ENCODE data around the gene CYP27B1.
"Not testable (repeated sequence)": the region's sequence is repeated elsewhere in the genome, so short reads cannot be mapped to it uniquely, and the experiment has no call there.

CYP27B1 gene

GRCh38 chr12:57783861-57784260, 17.0 kb upstream of the CYP27B1 start:
- DNase-seq (ENCODE audit: low spot score), result no peak

DNA sequence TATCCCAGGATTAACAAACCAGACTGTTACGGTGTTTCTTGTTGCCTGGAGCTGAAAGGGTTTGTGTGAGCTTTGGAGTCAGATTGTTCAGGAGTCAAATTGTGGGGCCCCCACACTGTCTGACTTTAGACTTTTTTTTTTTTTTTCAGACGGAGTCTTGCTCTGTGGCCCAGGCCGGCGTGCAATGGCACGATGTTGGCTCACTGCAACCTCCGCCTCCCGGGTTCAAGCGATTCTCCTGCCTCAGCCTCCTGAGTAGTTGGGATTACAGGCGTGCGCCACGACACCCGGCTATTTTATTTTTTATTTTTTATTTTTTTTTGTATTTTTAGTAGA, 16.6 kb upstream of the CYP27B1 start:
- DNase-seq (ENCODE audit: low spot score), result no peak

DNA sequence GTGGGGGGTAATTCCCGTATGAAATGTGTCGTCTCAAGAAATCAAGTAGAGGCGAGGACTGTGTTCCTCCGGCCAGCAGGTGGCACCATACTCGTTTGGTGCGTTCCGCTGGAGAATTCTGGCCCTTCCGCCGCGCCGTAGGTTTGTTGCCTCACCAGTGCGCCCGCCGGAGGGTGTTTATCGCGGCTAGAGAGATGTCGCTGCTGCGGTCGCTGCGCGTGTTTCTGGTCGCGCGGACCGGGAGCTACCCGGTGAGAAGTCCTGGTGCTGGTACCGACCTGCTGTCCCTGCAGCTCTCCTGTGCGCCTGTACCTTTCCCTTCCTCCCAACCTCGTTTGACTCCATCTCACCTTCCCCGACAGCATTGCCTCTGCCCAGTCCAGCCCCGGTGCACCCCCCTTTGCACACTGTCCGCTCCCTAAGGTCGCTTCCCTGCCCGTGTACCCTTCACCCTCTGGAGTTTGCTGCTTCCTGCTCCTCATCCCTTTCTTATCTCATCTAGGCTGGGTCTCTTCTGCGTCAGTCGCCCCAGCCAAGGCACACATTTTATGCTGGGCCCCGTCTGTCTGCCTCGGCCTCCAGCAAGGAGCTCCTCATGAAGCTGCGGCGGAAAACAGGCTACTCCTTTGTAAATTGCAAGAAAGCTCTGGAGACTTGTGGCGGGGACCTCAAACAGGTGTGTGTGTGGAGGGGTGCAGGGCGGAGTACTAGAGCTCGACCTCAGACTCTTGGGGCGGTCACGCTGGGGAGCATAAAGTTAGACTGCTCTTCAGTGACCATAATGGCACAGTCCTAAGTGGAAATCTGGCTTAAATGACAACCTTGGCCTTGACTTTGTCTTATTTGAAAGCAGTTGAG, 16.0 kb upstream of the CYP27B1 start, which contains the start of gene TSFM:
Gene TSFM (plus strand): TSS at position 180 of the 858 bp plus-strand sequence. CDS start 15 bp downstream, at position 195.
- peak; percentile 90 for DNase-seq (ENCODE audit: low spot score)

GRCh38 chr12:57782243-57782607, 15.3 kb upstream of the CYP27B1 start:
- no peak for DNase-seq (ENCODE audit: low spot score)

DNA sequence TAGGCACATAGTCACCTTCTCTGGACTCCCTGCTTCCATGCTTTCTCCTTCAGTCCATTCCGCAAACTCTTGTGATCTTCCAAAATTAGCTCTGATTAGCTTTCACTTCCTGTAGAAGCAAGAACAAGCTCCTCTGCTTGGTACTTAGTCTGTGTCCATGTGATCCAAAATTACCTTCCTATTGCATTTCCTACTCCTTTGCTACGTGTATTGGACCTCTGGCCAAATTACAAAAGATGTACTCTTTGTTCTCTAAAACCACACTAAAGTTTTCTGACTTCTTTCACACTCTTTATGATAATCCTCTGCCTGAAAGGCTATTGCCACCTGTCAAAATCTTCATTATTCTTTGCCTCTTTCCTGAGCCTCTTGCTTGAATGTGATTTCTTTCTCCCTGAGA, 14.9 kb upstream of the CYP27B1 start:
- DNase-seq (ENCODE audit: low spot score), result no peak

DNA sequence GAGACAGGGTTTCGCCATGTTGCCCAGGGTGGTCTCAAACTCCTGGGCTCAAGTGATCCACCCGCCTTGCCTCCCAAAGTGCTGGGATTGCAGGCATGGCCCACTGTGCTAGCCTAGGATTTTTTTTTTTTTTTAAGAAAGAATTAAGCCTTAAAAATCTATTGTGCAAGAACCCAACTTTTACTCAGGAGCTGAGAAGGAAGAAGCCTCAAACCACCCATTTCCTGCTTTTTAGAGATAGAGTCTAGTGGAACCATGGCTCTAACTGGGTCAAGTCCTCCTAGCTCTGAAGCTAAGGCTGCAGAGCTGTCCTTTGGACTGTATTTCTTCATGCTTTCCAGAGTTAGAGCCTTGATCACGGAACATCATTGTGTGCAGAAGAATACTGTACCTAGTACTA, 14.4 kb upstream of the CYP27B1 start:
- no peak for DNase-seq (ENCODE audit: low spot score)

DNA sequence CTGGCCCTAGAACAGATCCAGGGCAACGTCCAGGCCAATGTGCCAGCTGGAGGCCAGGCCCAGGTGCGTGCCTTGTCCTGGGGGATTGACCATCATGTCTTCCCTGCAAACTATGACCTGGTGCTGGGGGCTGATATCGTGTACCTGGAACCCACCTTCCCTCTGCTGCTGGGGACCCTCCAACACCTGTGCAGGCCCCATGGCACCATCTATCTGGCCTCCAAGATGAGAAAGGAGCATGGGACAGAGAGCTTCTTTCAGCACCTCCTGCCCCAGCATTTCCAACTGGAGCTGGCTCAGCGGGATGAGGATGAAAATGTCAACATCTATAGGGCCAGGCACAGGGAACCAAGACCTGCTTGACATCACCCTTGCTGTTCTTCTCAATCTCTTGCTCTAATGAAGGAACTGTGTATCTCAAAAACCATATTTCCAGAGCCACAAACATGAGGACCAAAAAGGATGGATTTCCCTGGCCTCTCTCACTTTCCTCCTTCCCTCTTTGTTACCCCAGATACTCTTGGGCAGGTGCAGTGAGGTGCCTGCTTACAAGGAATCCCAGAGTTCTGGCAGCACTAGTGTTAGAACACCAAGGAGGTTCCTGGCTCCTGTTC, 13.5 kb upstream of the CYP27B1 start:
- DNase-seq (ENCODE audit: low spot score), result no peak

- no peak for DNase-seq (ENCODE audit: low spot score)
Measured at GRCh38 chr12:57779736-57780135, 12.9 kb upstream of the CYP27B1 start.

- DNase-seq (ENCODE audit: low spot score), result no peak
Measured at GRCh38 chr12:57777911-57778310, 11.0 kb upstream of the CYP27B1 start.

DNA sequence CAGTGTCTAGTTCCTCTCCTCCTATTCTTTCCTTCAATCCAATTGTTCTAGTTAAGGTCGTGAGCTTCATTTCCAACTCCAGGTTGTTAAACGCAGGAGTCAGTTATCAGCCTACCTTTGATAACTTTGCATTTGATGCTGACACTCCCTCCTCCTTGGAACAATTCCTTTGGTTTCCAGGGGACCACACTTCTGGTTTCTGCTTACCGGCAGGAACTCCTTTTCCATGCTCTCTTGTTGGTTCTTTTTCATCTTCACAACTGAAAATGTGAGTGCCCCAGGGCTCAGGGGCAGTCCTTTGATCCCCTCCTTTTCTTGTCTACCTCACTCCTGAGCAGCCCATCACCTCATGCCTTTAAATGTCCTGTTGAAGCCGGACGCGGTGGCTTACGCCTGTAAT, 10.5 kb upstream of the CYP27B1 start:
- DNase-seq (ENCODE audit: low spot score), result no peak

- DNase-seq (ENCODE audit: low spot score), result no peak
Measured at GRCh38 chr12:57776247-57776587, 9.3 kb upstream of the CYP27B1 start.

DNA sequence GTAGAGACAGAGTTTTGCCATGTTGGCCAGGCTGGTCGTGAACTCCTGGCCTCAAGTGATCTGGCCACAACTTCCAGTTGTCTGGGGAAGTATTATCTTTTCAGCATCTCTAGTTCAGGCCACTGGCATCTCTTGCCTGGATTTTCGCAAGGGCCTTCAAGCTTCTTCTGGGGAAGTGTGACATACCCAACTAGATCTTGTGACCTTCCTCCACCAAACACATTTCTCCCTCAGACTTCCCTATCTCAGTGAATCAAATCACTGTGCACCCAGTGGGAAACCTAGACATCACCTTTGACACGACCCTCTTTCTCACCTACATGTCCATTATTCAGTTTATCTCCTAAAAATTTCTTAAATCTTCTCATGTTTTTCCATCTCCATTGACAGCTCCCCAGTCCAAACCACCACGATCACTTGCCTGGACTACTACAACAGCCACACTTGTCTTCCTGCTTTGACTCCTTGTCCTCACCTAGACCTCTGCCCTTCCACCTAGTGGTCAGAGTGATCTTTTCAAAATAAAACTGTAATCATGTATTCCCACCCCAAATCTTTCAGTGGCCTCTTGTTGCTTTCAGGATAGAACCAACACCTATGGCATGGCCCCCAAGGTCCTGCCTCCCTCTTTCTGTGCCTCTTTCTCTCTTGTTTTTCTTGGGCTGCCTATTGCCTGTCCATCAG, 8.8 kb upstream of the CYP27B1 start:
- peak; percentile 18 for DNase-seq (ENCODE audit: low spot score)

DNA sequence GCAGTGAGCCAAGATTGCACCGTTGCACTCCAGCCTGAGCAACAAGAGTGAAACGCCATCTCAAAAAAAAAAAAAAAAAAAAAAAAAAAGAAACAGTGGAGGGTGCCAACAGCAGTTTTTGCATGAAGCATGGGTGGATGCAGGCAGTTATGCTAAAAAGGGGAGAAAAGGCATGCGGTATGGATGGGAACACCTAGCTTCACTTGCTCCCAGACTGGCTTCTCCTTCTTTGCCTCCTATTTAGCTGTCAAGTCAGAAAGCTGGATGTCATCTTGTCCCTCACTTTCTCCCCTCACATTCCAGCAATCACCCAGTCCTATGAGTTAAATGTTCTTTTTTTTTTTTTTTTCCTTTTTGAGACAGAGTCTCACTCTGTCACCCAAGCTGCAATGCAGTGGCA, 8.2 kb upstream of the CYP27B1 start:
- no peak for DNase-seq (ENCODE audit: low spot score)

GRCh38 chr12:57774634-57775033, 7.8 kb upstream of the CYP27B1 start:
- DNase-seq (ENCODE audit: low spot score), result not testable (repeated sequence)

- peak; percentile 76 for DNase-seq (ENCODE audit: low spot score)
Measured at GRCh38 chr12:57772429-57773322, 5.8 kb upstream of the CYP27B1 start, which contains the start of gene EEF1AKMT3. EEF1AKMT3 (plus strand) TSS chr12:57772614; CDS start chr12:57772725, 111 bp downstream.

DNA sequence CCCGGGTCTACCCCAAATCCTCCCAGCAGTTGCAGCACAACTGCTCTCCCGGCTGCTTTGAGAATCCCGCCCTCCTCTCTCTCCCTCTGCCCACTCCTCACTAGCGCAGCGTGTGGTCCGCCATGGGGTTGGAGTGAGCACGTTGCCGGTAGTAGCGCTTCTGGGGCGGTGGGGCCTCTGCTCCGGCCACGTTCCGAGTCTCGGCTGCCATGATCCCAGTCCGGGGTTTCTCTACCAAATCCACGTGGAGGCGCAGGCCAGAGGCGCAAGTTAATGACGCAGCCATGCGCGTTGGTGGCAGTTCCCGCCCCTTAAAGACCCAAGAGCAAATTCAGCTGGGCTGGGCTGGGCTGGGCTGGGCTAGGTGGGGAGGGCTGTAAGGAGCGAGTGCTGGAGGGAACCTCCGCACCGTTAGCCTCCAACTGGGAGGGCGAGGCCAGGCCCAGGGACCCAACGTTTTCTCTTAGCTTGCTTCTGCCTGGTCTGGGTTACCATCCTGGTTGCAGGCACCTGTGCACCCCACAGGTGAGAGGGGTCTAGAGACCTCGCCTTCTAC, 5.1 kb upstream of the CYP27B1 start, which contains the start of gene METTL1:
Gene METTL1 (minus strand): TSS at position 233 of the 556 bp plus-strand sequence. CDS start 22 bp downstream, at position 211.
- peak; percentile 92 for DNase-seq (ENCODE audit: low spot score)

DNA sequence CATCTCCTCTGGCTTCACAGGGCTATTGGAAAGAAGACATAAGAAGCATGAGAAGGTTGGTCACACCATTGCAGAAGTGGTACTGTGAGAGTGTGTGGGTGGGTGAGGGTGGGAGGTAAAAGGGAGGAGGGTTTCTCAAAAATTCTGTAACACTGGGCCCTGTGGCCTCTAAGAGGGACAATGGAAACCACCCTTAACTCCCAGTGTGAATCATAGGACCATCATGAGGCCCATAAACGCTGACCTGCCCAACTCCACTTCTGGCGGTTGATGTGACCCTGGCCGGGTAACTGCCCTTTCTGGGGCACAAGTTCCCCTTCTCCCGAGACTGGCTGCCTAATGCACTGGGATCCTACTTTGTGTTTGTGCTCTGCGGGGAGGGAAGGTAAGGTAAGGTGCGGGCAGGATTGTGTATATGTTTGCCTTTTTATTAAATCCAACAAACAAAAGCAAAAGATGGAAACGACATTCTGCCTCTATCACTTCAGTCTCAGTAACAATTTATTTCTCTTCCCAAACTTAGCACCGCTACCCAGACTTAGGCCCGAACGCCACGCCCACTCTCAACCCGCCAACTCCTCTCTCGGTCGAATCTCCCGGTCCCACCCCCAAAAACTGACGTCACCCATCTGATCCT, 4.5 kb upstream of the CYP27B1 start:
- DNase-seq (ENCODE audit: low spot score), result peak; percentile 91

DNA sequence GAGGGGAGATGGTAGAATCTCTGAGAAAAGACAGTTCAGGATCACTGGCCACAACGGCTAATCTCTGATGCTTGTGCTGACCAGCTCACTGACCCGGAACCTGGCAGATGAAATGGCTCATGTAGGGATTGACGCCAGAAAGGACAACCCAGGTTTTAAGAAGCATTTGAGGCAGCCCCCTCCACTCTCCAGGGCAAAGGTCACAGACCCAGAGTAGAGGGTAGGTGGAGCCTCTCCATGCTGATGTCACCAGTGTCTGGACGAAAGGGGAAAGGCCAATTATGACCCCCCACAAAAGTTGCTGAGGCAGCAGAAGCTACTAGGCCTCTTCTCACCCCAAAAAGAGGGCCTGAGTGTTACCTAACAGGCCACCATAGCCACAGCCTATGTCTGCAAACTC, 3.9 kb upstream of the CYP27B1 start:
- DNase-seq (ENCODE audit: low spot score), result no peak

DNA sequence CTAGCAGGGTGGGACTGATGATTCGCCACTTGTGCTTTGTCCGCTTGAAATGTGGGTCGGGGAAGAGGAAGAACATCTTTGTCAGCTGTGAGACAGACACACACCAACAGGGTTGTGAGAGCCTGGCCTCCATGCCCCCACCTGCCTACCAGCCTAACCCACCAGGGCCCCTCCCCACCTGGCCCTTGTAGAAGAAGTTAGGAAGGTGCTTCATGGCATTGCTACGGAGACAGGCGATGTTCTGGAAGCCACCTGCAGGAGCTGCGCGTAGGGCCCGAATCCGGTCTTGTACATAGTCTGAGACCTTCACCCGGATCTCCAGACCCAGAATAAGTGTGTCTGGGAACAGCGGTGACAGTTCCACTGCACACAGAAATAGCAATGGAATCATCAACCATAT, 2.7 kb upstream of the CYP27B1 start:
- DNase-seq (ENCODE audit: low spot score), result no peak

GRCh38 chr12:57767876-57768275, 998 bp upstream of the CYP27B1 start:
- no peak for DNase-seq (ENCODE audit: low spot score)

GRCh38 chr12:57767305-57767698, 424 bp upstream of the CYP27B1 start:
- no peak for DNase-seq (ENCODE audit: low spot score)

All from iPS-NIHi11 (cell line).